ENCODE measurements around the gene KRT32. TPM values are rescaled to one million over a fixed set of nuclear protein-coding genes. Genes with fewer than 3 reads are reported as not detected.
"Not testable (repeated sequence)": the region's sequence is repeated elsewhere in the genome, so short reads cannot be mapped to it uniquely, and the experiment has no call there.

The KRT32 gene
- total RNA-seq, 1 donor, result not detected

DNA sequence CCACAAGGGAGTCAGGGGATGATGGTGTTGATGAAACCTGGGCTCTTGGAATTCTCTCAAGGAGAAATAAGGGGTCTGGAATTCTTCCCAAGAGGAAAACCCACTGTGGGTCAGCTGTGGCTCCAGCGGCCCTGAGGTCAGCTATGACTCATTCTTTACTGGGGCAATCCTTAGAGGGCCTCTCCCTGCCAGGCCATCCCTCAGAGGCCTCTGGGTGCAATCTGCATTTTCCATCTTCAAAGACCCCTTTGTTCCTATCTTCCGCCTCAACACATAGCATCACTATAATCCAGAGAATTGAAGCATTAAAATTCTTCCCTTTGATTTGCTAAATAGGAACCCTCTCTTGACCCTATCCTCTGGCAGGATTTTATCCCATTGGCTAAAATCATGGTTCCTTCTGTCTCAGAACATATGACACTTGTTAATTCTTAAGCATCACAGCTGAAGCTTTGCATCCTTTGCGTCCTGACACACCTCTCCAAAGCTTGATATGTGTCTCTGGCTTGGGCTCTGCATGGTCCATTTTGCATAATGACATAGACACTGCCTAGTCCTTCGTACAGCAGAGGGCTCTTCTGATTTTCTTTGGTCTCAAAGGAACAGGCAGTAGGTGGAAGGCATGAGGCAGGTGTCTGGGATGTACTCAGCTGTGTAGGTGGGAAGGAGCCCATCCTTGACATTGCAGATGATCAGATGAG lies 38.4 kb downstream of the KRT32 start:
- Histone ChIP-seq H2AFZ (ENCODE audit: low read length) (no peak overlapping the region), H3K4me1 (ENCODE audit: insufficient read depth, low read length) (peaks cover 3% of the 10 kb centered on the region), H3K27ac (ENCODE audit: low read depth, low read length) (no peak overlapping the region), H3K9me3 (ENCODE audit: low read depth, low read length) (no peaks in the 10 kb centered on the region), H3K27me3 (ENCODE audit: insufficient read depth, low read length) (no peaks in the 10 kb centered on the region), H3K79me2 (ENCODE audit: insufficient read depth, low read length) (no peaks in the 10 kb centered on the region), H3K4me3 (ENCODE audit: insufficient read depth, low read length) (no peak overlapping the region), H3K4me2 (ENCODE audit: insufficient read depth, low read length) (no peak overlapping the region), H3K36me3 (ENCODE audit: insufficient read depth, low read length) (no peaks in the 10 kb centered on the region), H4K20me1 (ENCODE audit: insufficient read depth, low read length) (no peaks in the 10 kb centered on the region)
- TF ChIP-seq CTCF (IDR thresholded peaks at IDR 0.05; ENCODE audit: extremely low read depth, low read depth, low read length), result no peak
- peak; percentile 84 for DNase-seq (ENCODE audit: insufficient read length, low spot score, missing footprints)

DNA sequence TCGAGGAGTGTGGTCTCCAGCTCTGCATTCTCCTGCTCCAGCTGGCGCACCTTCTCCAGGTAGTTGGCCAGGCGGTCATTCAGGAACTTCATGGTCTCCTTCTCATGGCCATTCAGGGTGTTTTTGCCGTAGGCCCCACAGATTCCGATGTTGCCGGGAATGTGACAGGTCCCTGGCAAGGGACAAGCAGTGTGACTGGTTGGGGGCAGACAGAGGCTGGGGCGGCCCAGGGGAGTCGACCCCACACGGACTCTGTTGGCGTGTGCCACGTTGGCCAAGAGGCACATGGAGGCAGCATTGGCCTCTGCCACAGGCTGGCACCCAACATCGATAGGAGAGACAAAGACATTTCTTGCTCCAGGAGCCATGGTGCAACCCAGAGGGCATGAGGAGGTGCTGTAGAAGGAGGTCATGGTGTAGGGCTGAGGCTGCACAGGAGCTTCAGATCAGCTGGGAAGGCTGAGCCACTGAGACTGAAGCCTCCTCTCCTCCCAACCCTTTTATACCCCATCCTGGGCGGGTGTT lies 43.0 kb downstream of the KRT32 start, which contains the start of gene KRT37:
TSS of gene KRT37 (minus strand) at position 475 of the 525 bp plus-strand sequence. CDS start at position 413, 62 bp downstream.
- H3K27me3 ChIP-seq (ENCODE audit: insufficient read depth, low read length), result no peaks in the 10 kb centered on the region

DNA sequence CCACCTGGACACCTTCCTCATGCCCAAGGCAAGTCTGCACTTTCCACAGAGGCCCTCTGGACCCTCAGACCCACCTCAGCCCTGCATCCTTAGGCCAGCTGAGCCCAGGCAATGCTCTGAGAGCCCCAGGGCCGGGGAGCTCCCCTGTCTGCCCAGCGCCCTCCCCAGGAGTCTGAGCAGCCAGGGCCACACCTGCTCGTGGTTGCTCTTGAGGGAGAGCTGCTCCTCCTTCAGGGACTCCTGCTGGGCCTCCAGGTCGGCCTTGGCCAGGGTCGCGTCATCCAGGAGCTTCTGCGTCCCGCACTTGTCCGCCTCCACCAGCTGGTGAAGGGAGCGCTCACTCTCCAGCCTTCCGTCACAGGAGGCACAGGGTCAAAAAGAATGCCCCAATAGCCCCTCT lies 44.6 kb downstream of the KRT32 start:
- not testable (repeated sequence) for H3K4me3 ChIP-seq (ENCODE audit: insufficient read depth, low read length); H3K79me2 ChIP-seq (ENCODE audit: insufficient read depth, low read length); H3K27me3 ChIP-seq (ENCODE audit: insufficient read depth, low read length); H3K36me3 ChIP-seq (ENCODE audit: insufficient read depth, low read length); H3K27ac ChIP-seq (ENCODE audit: low read depth, low read length); H3K9me3 ChIP-seq (ENCODE audit: low read depth, low read length); H4K20me1 ChIP-seq (ENCODE audit: insufficient read depth, low read length); DNase-seq (ENCODE audit: insufficient read length, low spot score, missing footprints); H2AFZ ChIP-seq (ENCODE audit: low read length); H3K4me2 ChIP-seq (ENCODE audit: insufficient read depth, low read length)
- peaks cover 16% of the 10 kb centered on the region for H3K4me1 ChIP-seq (ENCODE audit: insufficient read depth, low read length)

More for the DNA sequence above, 43.0 kb downstream of the KRT32 start, which contains the start of gene KRT37:
- Histone ChIP-seq H3K27ac (ENCODE audit: low read depth, low read length) (no peak within 1 kb of the TSS), H3K4me1 (ENCODE audit: insufficient read depth, low read length) (peaks cover 19% of the 10 kb centered on the region), H3K9me3 (ENCODE audit: low read depth, low read length) (no peaks in the 10 kb centered on the region), H3K79me2 (ENCODE audit: insufficient read depth, low read length) (no peaks in the 10 kb centered on the region), H3K4me3 (ENCODE audit: insufficient read depth, low read length) (no peak within 1 kb of the TSS), H3K4me2 (ENCODE audit: insufficient read depth, low read length) (no peak within 1 kb of the TSS), H3K36me3 (ENCODE audit: insufficient read depth, low read length) (no peaks in the 10 kb centered on the region), H2AFZ (ENCODE audit: low read length) (no peak within 1 kb of the TSS), H4K20me1 (ENCODE audit: insufficient read depth, low read length) (no peaks in the 10 kb centered on the region)
- DNase-seq (ENCODE audit: insufficient read length, low spot score, missing footprints), result no peak
- no peak for TF ChIP-seq CTCF (IDR thresholded peaks at IDR 0.05; ENCODE audit: extremely low read depth, low read depth, low read length)

GRCh38 chr17:41421617-41422016 lies 45.6 kb downstream of the KRT32 start:
- H3K36me3 ChIP-seq (ENCODE audit: insufficient read depth, low read length), result no peaks in the 10 kb centered on the region
- no peaks in the 10 kb centered on the region for H3K79me2 ChIP-seq (ENCODE audit: insufficient read depth, low read length)
- peaks cover 17% of the 10 kb centered on the region for H3K4me1 ChIP-seq (ENCODE audit: insufficient read depth, low read length)
- TF ChIP-seq CTCF (IDR thresholded peaks at IDR 0.05; ENCODE audit: extremely low read depth, low read depth, low read length), result no peak
- no peak overlapping the region for H3K4me3 ChIP-seq (ENCODE audit: insufficient read depth, low read length)
- H2AFZ ChIP-seq (ENCODE audit: low read length), result no peak overlapping the region
- H3K4me2 ChIP-seq (ENCODE audit: insufficient read depth, low read length), result no peak overlapping the region
- H3K27me3 ChIP-seq (ENCODE audit: insufficient read depth, low read length), result no peaks in the 10 kb centered on the region
- no peaks in the 10 kb centered on the region for H4K20me1 ChIP-seq (ENCODE audit: insufficient read depth, low read length)
- H3K9me3 ChIP-seq (ENCODE audit: low read depth, low read length), result no peaks in the 10 kb centered on the region
- DNase-seq (ENCODE audit: insufficient read length, low spot score, missing footprints), result no peak
- H3K27ac ChIP-seq (ENCODE audit: low read depth, low read length), result no peak overlapping the region

Data from osteoblast (primary cell).